DND-41 (cell line): ENCODE data around the gene PDGFRB.

Source experiments
- ATAC-seq: fragments of 200-7000 bp; cut with Tn5 transposase; 3 replicates; pipeline ENCODE4 v1.9.1; 2021; ENCODE audit warnings: low read depth; ENCODE audit not compliant: insufficient read depth
- DNase-seq: peaks from one replicate; pipeline ENCODE4 v3.0.0-alpha.2; 2020
- H2AFZ ChIP-seq: 2 replicates; pipeline ENCODE4 v1.6.0; 2012; ENCODE audit warnings: low read depth, low read length
- H3K27ac ChIP-seq: 2 replicates; pipeline ENCODE4 v1.5.1; 2012; ENCODE audit warnings: low read length, inconsistent platforms
- H3K27me3 ChIP-seq: fragments of 200-600 bp; sonication (generic); 2 replicates; pipeline ENCODE4 v1.6.0; 2012; ENCODE audit warnings: low read length, mild to moderate bottlenecking, inconsistent platforms; ENCODE audit not compliant: insufficient read depth, poor library complexity
- H3K36me3 ChIP-seq: 2 replicates; pipeline ENCODE4 v1.5.1; 2012; ENCODE audit warnings: low read length, inconsistent platforms; ENCODE audit not compliant: insufficient read depth
- H3K4me1 ChIP-seq: 2 replicates; pipeline ENCODE4 v1.5.1; 2012; ENCODE audit warnings: mild to moderate bottlenecking, low read length; ENCODE audit not compliant: insufficient read depth
- H3K4me2 ChIP-seq: 2 replicates; pipeline ENCODE4 v1.6.0; 2012; ENCODE audit warnings: mild to moderate bottlenecking, moderate library complexity, low read length, inconsistent platforms; ENCODE audit not compliant: insufficient read depth
- H3K4me3 ChIP-seq, 2 experiments: fragments of 200-600 bp in 1 of 2; shearing (Covaris generic) in 1 of 2; 2 replicates each; pipeline ENCODE4 v1.5.1; 2012 to 2016; ENCODE audit warnings: inconsistent platforms in 2 of 2, low read length in 2 of 2, mild to moderate bottlenecking in 2 of 2, low read depth in 1 of 2, moderate library complexity in 1 of 2
- H3K79me2 ChIP-seq: 2 replicates; pipeline ENCODE4 v1.6.0; 2012; ENCODE audit warnings: low read length, inconsistent platforms; ENCODE audit not compliant: insufficient read depth
- H3K9ac ChIP-seq: 2 replicates; pipeline ENCODE4 v1.6.0; 2012; ENCODE audit warnings: low read depth, mild to moderate bottlenecking, inconsistent platforms, low read length, moderate library complexity
- H3K9me3 ChIP-seq: 2 replicates; pipeline ENCODE4 v1.5.1; 2012; ENCODE audit warnings: low read length, moderate library complexity, mild to moderate bottlenecking, inconsistent platforms; ENCODE audit not compliant: insufficient read depth, severe bottlenecking
- H4K20me1 ChIP-seq: 2 replicates; pipeline ENCODE4 v1.6.0; 2012; ENCODE audit warnings: low read length; ENCODE audit not compliant: insufficient read depth
- CTCF ChIP-seq: IDR thresholded peaks from 2 replicates; pipeline ENCODE4 v1.5.1; 2012; ENCODE audit warnings: borderline replicate concordance, low read length, moderate library complexity, mild to moderate bottlenecking; ENCODE audit not compliant: poor library complexity, severe bottlenecking; ENCODE audit errors: extremely low read depth
- EZH2 ChIP-seq: IDR thresholded peaks from 3 replicates; pipeline ENCODE4 v1.6.1; 2012; ENCODE audit warnings: borderline replicate concordance, low read depth, mild to moderate bottlenecking, moderate library complexity, low read length, inconsistent platforms; ENCODE audit not compliant: severe bottlenecking

The PDGFRB gene

GRCh38 chr5:150117945-150118560 is 37.6 kb downstream of the PDGFRB start:
- Histone ChIP-seq H3K9ac (no peak overlapping the region), H3K4me3 (no peak overlapping the region), H3K27me3 (no peaks in the 10 kb centered on the region), H3K9me3 (no peaks in the 10 kb centered on the region), H3K79me2 (no peaks in the 10 kb centered on the region), H3K4me1 (no peaks in the 10 kb centered on the region), H3K36me3 (no peaks in the 10 kb centered on the region), H4K20me1 (no peaks in the 10 kb centered on the region), H3K4me2 (no peak overlapping the region), H2AFZ (no peak overlapping the region), H3K27ac (no peak overlapping the region)
- DNase-seq = no peak
- no peak for TF ChIP-seq EZH2
- TF ChIP-seq CTCF = no peak
- ATAC-seq = no peak

GRCh38 chr5:150116667-150117400 is 38.8 kb downstream of the PDGFRB start:
- Histone ChIP-seq H3K9ac (no peak overlapping the region), H3K27me3 (peaks cover under 1% of the 10 kb centered on the region), H3K4me1 (no peaks in the 10 kb centered on the region), H3K79me2 (no peaks in the 10 kb centered on the region), H3K4me2 (no peak overlapping the region), H2AFZ (no peak overlapping the region), H3K27ac (no peak overlapping the region), H3K4me3 (no peak overlapping the region), H3K9me3 (no peaks in the 10 kb centered on the region), H4K20me1 (no peaks in the 10 kb centered on the region), H3K36me3 (no peaks in the 10 kb centered on the region)
- no peak for DNase-seq
- TF ChIP-seq EZH2 (no peak), CTCF (no peak)
- no peak for ATAC-seq

- no peak for ATAC-seq
- no peak for DNase-seq
- Histone ChIP-seq H3K9me3 (no peaks in the 10 kb centered on the region), H2AFZ (no peak overlapping the region), H3K27me3 (peaks cover 12% of the 10 kb centered on the region), H3K4me3 (no peak overlapping the region), H4K20me1 (no peaks in the 10 kb centered on the region), H3K79me2 (no peaks in the 10 kb centered on the region), H3K9ac (no peak overlapping the region), H3K4me1 (no peaks in the 10 kb centered on the region), H3K36me3 (no peaks in the 10 kb centered on the region), H3K27ac (no peak overlapping the region), H3K4me2 (no peak overlapping the region)
- TF ChIP-seq CTCF (no peak), EZH2 (no peak)
These were observed 40.8 kb downstream of the PDGFRB start for GRCh38 chr5:150114773-150115408.
